A673 (cell line): Measurements from ENCODE around the gene WFIKKN1. TPM values are rescaled to one million over a fixed set of nuclear protein-coding genes. Genes with fewer than 3 reads are reported as not detected.

Experiments used
- BruUV-seq: library from RNA; stranded (reverse); fragments of 400-500 nt; replicated peaks from 2 replicates; lab custom pipeline; 2021; lab: Mats Ljungman, UMichigan
- CTCF ChIA-PET: fragments of 300-600 bp; sonication (Branson Sonifier 250); formaldehyde crosslinking; loops from one replicate; lab custom pipeline; 2022; ENCODE audit warnings: antibody characterized with exemption; lab: Charles Lee
- POLR2A ChIA-PET: fragments of 300-600 bp; sonication (Branson Sonifier 250); formaldehyde crosslinking; loops from one replicate; lab custom pipeline; 2022; ENCODE audit warnings: antibody characterized with exemption; ENCODE audit not compliant: low non-redundant PET; lab: Charles Lee
- DNase-seq: peaks from one replicate; pipeline ENCODE4 v3.0.0-alpha.2; 2015; ENCODE audit warnings: low spot score
- H3K27ac ChIP-seq: fragments of 200-600 bp; sonication (generic); 2 replicates; pipeline ENCODE4 v1.5.1; 2016; ENCODE audit warnings: mixed run types, low read depth, mild to moderate bottlenecking, mixed read lengths, antibody characterized with exemption, low read length; ENCODE audit not compliant: poor library complexity, severe bottlenecking
- H3K27me3 ChIP-seq: fragments of 200-600 bp; sonication (generic); replicated peaks from 2 replicates; pipeline ENCODE4 v1.6.1; 2017; ENCODE audit warnings: mixed run types, low read depth, mild to moderate bottlenecking, mixed read lengths, antibody characterized with exemption, low read length; ENCODE audit not compliant: insufficient read depth, poor library complexity
- H3K36me3 ChIP-seq: fragments of 200-600 bp; sonication (generic); 2 replicates; pipeline ENCODE4 v1.6.1; 2016; ENCODE audit warnings: mixed run types, mild to moderate bottlenecking, mixed read lengths, antibody characterized with exemption, low read length; ENCODE audit not compliant: insufficient read depth, poor library complexity, severe bottlenecking
- H3K4me1 ChIP-seq: fragments of 200-600 bp; sonication (generic); 2 replicates; pipeline ENCODE4 v1.6.1; 2017; ENCODE audit warnings: mixed run types, mild to moderate bottlenecking, mixed read lengths, antibody characterized with exemption, low read length; ENCODE audit not compliant: insufficient read depth, poor library complexity, severe bottlenecking
- H3K4me3 ChIP-seq: fragments of 200-600 bp; sonication (generic); 2 replicates; pipeline ENCODE4 v1.5.1; 2016; ENCODE audit warnings: low read depth, mixed run types, mild to moderate bottlenecking, mixed read lengths, low read length; ENCODE audit not compliant: poor library complexity, severe bottlenecking
- H3K9me3 ChIP-seq: fragments of 200-600 bp; sonication (generic); 2 replicates; pipeline ENCODE4 v1.6.1; 2016; ENCODE audit warnings: mixed run types, low read depth, mild to moderate bottlenecking, mixed read lengths, antibody characterized with exemption, low read length; ENCODE audit not compliant: poor library complexity, severe bottlenecking
- EZH2 ChIP-seq: fragments of 200-600 bp; sonication (generic); IDR thresholded peaks from 2 replicates; pipeline ENCODE4 v1.6.1; 2017; ENCODE audit warnings: borderline replicate concordance, low read depth, mild to moderate bottlenecking, mixed read lengths, antibody characterized with exemption, low read length; ENCODE audit not compliant: poor library complexity, severe bottlenecking
- intact Hi-C: fragments of 100-400 bp; cut with micrococcal nuclease; formaldehyde crosslinking; loops from one replicate; pipeline ENCODE4 v1.10.0; 2022; ENCODE audit not compliant: unreplicated experiment
- total RNA-seq: library from RNA; stranded (reverse); gene quantifications from 2 replicates; pipeline ENCODE4 v1.2.3, GENCODE V29; 2021
- TF ChIP-seq, protein P1 (sequence below): fragments of 300-800, 200-600 bp; sonication (generic); conservative IDR thresholded peaks from 2 replicates; pipeline ENCODE4 v1.5.1; 2017; ENCODE audit warnings: low read depth, mild to moderate bottlenecking, antibody characterized with exemption, low read length, moderate library complexity, mixed read lengths

The WFIKKN1 gene
- total RNA-seq, 1 experiment from 2014 or later, result 1.7 TPM

DNA sequence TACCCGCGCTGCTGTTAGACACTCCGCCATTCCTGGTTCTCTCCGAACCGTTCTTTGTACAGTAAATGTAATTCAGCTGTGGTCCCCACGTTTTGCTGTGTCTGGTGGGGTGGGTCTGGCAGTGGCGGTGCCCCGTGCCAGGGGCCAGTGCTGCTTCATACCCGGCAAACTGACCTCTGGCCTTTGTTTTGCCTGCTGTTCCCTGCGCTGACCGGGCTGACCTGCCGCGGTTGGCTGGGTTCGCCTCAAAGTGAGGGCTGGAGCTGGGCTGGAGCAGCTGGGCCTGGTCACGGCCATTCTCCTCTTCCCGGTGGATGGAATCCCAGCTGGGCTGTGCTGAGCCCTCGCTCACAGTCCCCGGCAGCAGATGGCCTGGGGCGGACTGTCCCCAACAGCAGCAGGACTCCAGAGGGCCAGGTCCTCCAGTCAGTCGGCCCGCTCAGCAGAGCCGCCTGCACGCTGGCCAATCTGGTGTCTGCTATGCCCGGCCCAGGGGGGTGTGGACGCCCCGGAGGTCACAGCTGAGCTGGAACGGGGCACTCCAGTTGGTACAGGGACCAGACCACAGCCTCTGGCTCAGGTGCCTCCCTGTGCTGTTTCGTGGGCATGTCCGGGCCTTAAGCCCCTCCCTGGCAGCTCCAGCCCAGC, 1.5 kb upstream of the WFIKKN1 start:
- no peaks in the 10 kb centered on the region for H3K4me1 ChIP-seq

DNA sequence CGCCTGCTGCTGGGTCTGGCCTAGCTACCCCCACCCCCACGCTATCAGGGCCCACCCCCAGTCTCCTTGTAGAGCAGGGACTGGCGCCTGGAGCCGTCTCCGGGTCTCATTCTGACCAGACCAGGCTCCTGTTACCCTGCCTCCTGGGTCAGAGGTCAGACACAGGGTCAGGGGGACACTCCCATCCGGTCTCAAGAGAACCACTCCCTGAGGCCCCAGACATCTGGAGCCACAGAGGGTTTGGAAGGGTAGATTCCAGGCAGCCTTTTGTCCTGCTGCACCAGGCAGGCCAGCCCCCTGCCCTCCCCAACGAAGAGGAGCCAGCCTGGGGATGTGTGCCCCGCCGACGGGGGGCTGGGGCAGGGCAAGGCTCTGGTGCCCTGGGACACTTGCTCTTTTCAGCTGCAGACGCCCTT, 944 bp upstream of the WFIKKN1 start:
- BruUV-seq, result no TSS peak
- Histone ChIP-seq H3K36me3 (peaks cover 4% of the 10 kb centered on the region), H3K4me3 (no peak overlapping the region), H3K27ac (no peak overlapping the region), H3K4me1 (no peaks in the 10 kb centered on the region), H3K9me3 (no peaks in the 10 kb centered on the region), H3K27me3 (no peaks in the 10 kb centered on the region)
- no peak for DNase-seq
- TF ChIP-seq, protein P1, sequence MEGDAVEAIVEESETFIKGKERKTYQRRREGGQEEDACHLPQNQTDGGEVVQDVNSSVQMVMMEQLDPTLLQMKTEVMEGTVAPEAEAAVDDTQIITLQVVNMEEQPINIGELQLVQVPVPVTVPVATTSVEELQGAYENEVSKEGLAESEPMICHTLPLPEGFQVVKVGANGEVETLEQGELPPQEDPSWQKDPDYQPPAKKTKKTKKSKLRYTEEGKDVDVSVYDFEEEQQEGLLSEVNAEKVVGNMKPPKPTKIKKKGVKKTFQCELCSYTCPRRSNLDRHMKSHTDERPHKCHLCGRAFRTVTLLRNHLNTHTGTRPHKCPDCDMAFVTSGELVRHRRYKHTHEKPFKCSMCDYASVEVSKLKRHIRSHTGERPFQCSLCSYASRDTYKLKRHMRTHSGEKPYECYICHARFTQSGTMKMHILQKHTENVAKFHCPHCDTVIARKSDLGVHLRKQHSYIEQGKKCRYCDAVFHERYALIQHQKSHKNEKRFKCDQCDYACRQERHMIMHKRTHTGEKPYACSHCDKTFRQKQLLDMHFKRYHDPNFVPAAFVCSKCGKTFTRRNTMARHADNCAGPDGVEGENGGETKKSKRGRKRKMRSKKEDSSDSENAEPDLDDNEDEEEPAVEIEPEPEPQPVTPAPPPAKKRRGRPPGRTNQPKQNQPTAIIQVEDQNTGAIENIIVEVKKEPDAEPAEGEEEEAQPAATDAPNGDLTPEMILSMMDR, result no peak
- no peak for TF ChIP-seq EZH2
- CTCF ChIA-PET, result no interaction called here
- intact Hi-C loops, result no loop called here
- POLR2A ChIA-PET, result interaction anchor here (0.5 kb wide), 1 partner anchor 637 kb away, joined by 5 read pairs; no protein-coding TSS in a partner anchor

More for the DNA sequence above, 1.5 kb upstream of the WFIKKN1 start:
- intact Hi-C loops, result no loop called here
- TF ChIP-seq, protein P1, result no peak
- no peak for TF ChIP-seq EZH2
- CTCF ChIA-PET, result no interaction called here
- Histone ChIP-seq H3K36me3 (peaks cover 4% of the 10 kb centered on the region), H3K9me3 (no peaks in the 10 kb centered on the region), H3K27ac (no peak overlapping the region), H3K4me3 (no peak overlapping the region), H3K27me3 (no peaks in the 10 kb centered on the region)
- POLR2A ChIA-PET, result interaction anchor here (0.5 kb wide), 1 partner anchor 638 kb away, joined by 5 read pairs; no protein-coding TSS in a partner anchor
- no peak for DNase-seq
- no TSS peak for BruUV-seq

DNA sequence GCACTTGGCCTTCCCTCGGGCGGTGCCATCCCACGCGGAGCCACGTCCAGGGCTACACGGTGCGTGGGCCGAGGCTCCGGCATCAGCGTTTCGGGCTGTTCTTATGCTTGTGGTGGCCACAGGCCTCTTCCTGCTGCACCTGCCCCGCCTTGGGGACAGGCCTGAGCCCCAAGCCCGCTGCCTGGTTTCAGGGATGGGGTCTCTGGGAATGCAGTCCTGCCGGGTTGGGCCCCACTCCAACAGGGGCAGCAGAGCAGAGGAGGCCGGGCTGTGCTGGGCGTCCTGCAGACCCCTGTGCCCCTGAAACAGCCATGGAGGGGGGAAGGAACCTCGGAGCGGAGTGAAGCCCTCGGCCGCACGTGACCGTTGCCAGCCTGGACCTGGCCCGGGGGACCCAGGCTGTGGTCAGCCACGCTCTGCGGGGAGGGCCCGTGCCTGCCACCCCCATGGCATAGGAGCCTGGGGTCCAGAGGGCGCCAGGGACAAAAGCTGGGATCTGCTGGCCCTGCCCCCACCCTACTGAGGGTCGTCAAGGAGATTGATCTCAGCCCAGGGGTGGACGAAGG, 453 bp upstream of the WFIKKN1 start:
- CTCF ChIA-PET, result no interaction called here
- intact Hi-C loops, result no loop called here
- POLR2A ChIA-PET, result no interaction called here

More for the DNA sequence above, 453 bp upstream of the WFIKKN1 start:
- Histone ChIP-seq H3K27me3 (no peaks in the 10 kb centered on the region), H3K27ac (peak overlapping the region; percentile 28), H3K4me1 (no peaks in the 10 kb centered on the region), H3K36me3 (peaks cover 4% of the 10 kb centered on the region), H3K4me3 (no peak overlapping the region), H3K9me3 (no peaks in the 10 kb centered on the region)
- TF ChIP-seq EZH2, result no peak
- TF ChIP-seq, protein P1, result no peak
- DNase-seq, result no peak
- no TSS peak for BruUV-seq
